Transverse colon (tissue), 4 donors: Measurements from ENCODE around the gene ADSL.

Experiments
- EP300 ChIP-seq: sonication (generic); formaldehyde crosslinking; IDR thresholded peaks from one replicate; pipeline ENCODE4 v1.6.1; 2017; ENCODE audit warnings: antibody characterized with exemption, low read depth
- POLR2A ChIP-seq: fragments of 450-650 bp; IDR thresholded peaks from one replicate; pipeline ENCODE4 v1.6.1; 2016; ENCODE audit warnings: antibody characterized with exemption, mild to moderate bottlenecking, moderate library complexity
- POLR2AphosphoS5 ChIP-seq, 3 donors: sonication (generic); formaldehyde crosslinking; IDR thresholded peaks; one replicate each; pipeline ENCODE4 v1.6.1; 2016; ENCODE audit warnings: antibody characterized with exemption in 3 of 3
- TF ChIP-seq, protein P1 (sequence below), 5 experiments: fragments of 200-600 bp in 3 of 5; fragments of 450-650 bp in 2 of 5; sonication (generic) in 3 of 5; IDR thresholded peaks; 1 replicate in 2 of 5; 2 replicates in 3 of 5; pipeline ENCODE4 v1.5.1; 2016 to 2017; ENCODE audit warnings: antibody characterized with exemption in 5 of 5, inconsistent platforms in 3 of 5, mild to moderate bottlenecking in 2 of 5, moderate library complexity in 1 of 5

DNA sequence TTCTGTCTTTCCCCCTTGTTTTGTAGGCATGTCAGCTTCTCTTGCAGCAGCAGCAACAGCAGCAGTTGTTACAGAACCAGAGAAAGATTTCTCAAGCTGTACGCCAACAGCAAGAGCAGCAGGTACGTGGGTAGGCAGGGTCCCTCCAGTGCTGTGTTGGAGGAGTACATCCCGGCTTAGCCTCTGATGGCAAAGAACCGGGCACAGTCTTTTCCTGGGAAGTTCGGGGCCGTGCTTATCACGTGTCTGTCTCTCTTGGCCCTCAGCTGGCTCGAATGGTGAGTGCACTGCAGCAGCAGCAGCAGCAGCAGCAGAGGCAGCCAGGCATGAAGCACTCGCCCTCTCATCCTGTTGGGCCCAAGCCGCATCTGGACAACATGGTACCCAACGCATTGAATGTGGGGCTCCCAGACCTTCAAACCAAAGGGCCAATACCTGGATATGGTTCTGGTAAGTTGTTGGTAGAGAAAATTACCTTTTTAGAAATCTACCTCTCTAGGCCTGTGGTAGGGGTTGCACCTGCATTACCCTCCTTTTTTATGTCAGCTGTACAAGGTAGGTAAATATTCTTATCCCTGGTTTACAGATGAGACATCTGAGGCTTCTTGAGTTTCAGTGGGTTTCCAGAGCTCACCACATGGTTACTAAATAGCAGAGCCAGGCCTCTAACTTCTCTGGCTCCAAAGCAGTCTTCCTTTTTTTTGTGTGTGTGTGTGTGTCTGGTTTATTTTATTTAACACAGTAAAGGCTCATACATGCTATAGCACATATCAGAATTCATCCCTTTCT, 45.2 kb upstream of the ADSL start:
- TF ChIP-seq, protein P1, sequence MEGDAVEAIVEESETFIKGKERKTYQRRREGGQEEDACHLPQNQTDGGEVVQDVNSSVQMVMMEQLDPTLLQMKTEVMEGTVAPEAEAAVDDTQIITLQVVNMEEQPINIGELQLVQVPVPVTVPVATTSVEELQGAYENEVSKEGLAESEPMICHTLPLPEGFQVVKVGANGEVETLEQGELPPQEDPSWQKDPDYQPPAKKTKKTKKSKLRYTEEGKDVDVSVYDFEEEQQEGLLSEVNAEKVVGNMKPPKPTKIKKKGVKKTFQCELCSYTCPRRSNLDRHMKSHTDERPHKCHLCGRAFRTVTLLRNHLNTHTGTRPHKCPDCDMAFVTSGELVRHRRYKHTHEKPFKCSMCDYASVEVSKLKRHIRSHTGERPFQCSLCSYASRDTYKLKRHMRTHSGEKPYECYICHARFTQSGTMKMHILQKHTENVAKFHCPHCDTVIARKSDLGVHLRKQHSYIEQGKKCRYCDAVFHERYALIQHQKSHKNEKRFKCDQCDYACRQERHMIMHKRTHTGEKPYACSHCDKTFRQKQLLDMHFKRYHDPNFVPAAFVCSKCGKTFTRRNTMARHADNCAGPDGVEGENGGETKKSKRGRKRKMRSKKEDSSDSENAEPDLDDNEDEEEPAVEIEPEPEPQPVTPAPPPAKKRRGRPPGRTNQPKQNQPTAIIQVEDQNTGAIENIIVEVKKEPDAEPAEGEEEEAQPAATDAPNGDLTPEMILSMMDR (IDR thresholded peaks at IDR 0.05), result no peak
- TF ChIP-seq POLR2A, result no peak
- TF ChIP-seq POLR2AphosphoS5 (IDR thresholded peaks at IDR 0.05), result no peak
- TF ChIP-seq EP300, result no peak
